A673 (cell line): ENCODE data around the gene FPR2.

ENCODE experiments used
- EZH2 ChIP-seq: fragments of 200-600 bp; sonication (generic); IDR thresholded peaks from 2 replicates; pipeline ENCODE4 v1.6.1; 2017; ENCODE audit warnings: borderline replicate concordance, low read depth, mild to moderate bottlenecking, mixed read lengths, antibody characterized with exemption, low read length; ENCODE audit not compliant: poor library complexity, severe bottlenecking
- TF ChIP-seq, protein P1 (sequence below): fragments of 300-800, 200-600 bp; sonication (generic); conservative IDR thresholded peaks from 2 replicates; pipeline ENCODE4 v1.5.1; 2017; ENCODE audit warnings: low read depth, mild to moderate bottlenecking, antibody characterized with exemption, low read length, moderate library complexity, mixed read lengths

- TF ChIP-seq, protein P1, sequence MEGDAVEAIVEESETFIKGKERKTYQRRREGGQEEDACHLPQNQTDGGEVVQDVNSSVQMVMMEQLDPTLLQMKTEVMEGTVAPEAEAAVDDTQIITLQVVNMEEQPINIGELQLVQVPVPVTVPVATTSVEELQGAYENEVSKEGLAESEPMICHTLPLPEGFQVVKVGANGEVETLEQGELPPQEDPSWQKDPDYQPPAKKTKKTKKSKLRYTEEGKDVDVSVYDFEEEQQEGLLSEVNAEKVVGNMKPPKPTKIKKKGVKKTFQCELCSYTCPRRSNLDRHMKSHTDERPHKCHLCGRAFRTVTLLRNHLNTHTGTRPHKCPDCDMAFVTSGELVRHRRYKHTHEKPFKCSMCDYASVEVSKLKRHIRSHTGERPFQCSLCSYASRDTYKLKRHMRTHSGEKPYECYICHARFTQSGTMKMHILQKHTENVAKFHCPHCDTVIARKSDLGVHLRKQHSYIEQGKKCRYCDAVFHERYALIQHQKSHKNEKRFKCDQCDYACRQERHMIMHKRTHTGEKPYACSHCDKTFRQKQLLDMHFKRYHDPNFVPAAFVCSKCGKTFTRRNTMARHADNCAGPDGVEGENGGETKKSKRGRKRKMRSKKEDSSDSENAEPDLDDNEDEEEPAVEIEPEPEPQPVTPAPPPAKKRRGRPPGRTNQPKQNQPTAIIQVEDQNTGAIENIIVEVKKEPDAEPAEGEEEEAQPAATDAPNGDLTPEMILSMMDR, result no peak
- no peak for TF ChIP-seq EZH2
Observed at GRCh38 chr19:51816711-51817110, 55.7 kb downstream of the FPR2 start.
